Renal cortex interstitium (tissue), 11 donors: ENCODE results near the gene ZIC1. TPM values are rescaled to one million over a fixed set of nuclear protein-coding genes. Genes with fewer than 3 reads are reported as not detected.

ENCODE experiments used
- DNase-seq, 11 donors: peaks; one replicate each; pipeline ENCODE4 v3.0.0-alpha.2; 2013; ENCODE audit warnings: low read depth in 9 of 11, low spot score in 4 of 11; ENCODE audit errors: extremely low read depth in 1 of 11
- polyA plus RNA-seq, 3 donors: library from polyadenylated mRNA; unstranded; fragments of 120-200 nt; gene quantifications; one replicate each; pipeline ENCODE4 v1.2.1, GENCODE V29; 2013; ENCODE audit not compliant: insufficient read length in 3 of 3

ZIC1 gene
- polyA plus RNA-seq, 3 donors: 0.50 TPM; not detected in 2

- no peak for DNase-seq
Measured at GRCh38 chr3:147417551-147418295, 8.6 kb downstream of the ZIC1 start.

GRCh38 chr3:147418371-147418781 is 9.2 kb downstream of the ZIC1 start:
- DNase-seq: no peak

- peak in 3 of 11 donors; percentile 47 to 55 (median 52) for DNase-seq
Measured at GRCh38 chr3:147418808-147419701, 9.9 kb downstream of the ZIC1 start.

GRCh38 chr3:147419781-147420224 is 10.6 kb downstream of the ZIC1 start:
- no peak for DNase-seq

GRCh38 chr3:147420353-147421183 is 11.4 kb downstream of the ZIC1 start:
- no peak for DNase-seq

GRCh38 chr3:147421184-147421912 is 12.2 kb downstream of the ZIC1 start:
- DNase-seq: no peak

GRCh38 chr3:147422196-147422595 is 13.0 kb downstream of the ZIC1 start:
- no peak for DNase-seq

GRCh38 chr3:147422601-147423536 is 13.7 kb downstream of the ZIC1 start:
- no peak for DNase-seq

- no peak for DNase-seq
Measured at GRCh38 chr3:147423537-147423797, 14.3 kb downstream of the ZIC1 start.

- no peak for DNase-seq
Measured at GRCh38 chr3:147423798-147424580, 14.8 kb downstream of the ZIC1 start.

GRCh38 chr3:147424581-147425387 is 15.6 kb downstream of the ZIC1 start:
- DNase-seq: no peak

GRCh38 chr3:147425388-147425850 is 16.3 kb downstream of the ZIC1 start:
- no peak for DNase-seq

GRCh38 chr3:147426931-147427330 is 17.8 kb downstream of the ZIC1 start:
- no peak for DNase-seq

GRCh38 chr3:147427746-147428145 is 18.6 kb downstream of the ZIC1 start:
- no peak for DNase-seq

GRCh38 chr3:147428326-147428725 is 19.2 kb downstream of the ZIC1 start:
- DNase-seq: no peak

- DNase-seq: no peak
Measured at GRCh38 chr3:147428754-147429153, 19.6 kb downstream of the ZIC1 start.
